SJCRH30 (cell line): ENCODE data around the gene CDK1. TPM values are rescaled to one million over a fixed set of nuclear protein-coding genes. Genes with fewer than 3 reads are reported as not detected.

Experiments used
- total RNA-seq: library from RNA; depleted of rRNA; stranded (reverse); fragments of >200 nt; shearing (Covaris generic); gene quantifications from 2 replicates; pipeline ENCODE4 v1.2.3, GENCODE V29; 2014; rRNA removed

Gene CDK1
- total RNA-seq, 1 experiment from 2014 or later: 209 TPM

Other genes starting within 250 kb of the CDK1 start
- gene RHOBTB1, start 165.7 kb downstream of the CDK1 start, total RNA-seq: 23.0 and 23.6 TPM in 2 replicates